K562 (cell line): ENCODE measurements around the gene SMIM3. TPM values are rescaled to one million over a fixed set of nuclear protein-coding genes. Genes with fewer than 3 reads are reported as not detected.

Source experiments
- CHCHD3 ChIP-seq: fragments of 250-450 bp; sonication (Bioruptor Pico); IDR thresholded peaks from 2 replicates; pipeline ENCODE4 v2.1.2; 2022; ENCODE audit warnings: mild to moderate bottlenecking
- CTBP1 ChIP-seq: fragments of 450-650 bp; IDR thresholded peaks from 2 replicates; pipeline ENCODE4 v1.6.1; 2016; ENCODE audit warnings: borderline replicate concordance
- EGR1 ChIP-seq: fragments of 450-650 bp; conservative IDR thresholded peaks from 2 replicates; pipeline ENCODE4 v1.6.1; 2017; ENCODE audit warnings: mild to moderate bottlenecking
- HOXB6 ChIP-seq: fragments of 250-450 bp; sonication (Bioruptor Pico); IDR thresholded peaks from 2 replicates; pipeline ENCODE4 v1.5.1; 2022; ENCODE audit warnings: mild to moderate bottlenecking, borderline replicate concordance
- NFE2L1 ChIP-seq: fragments of 450-650 bp; IDR thresholded peaks from 2 replicates; pipeline ENCODE4 v1.6.1; 2016; ENCODE audit warnings: missing genetic modification characterization, low read depth, mild to moderate bottlenecking, missing compliant biosample characterization, moderate library complexity, borderline replicate concordance
- NR2C1 ChIP-seq, 2 experiments: fragments of 450-650 bp; IDR thresholded peaks; 2 replicates each; pipeline ENCODE4 v1.6.1; 2017; ENCODE audit warnings: mild to moderate bottlenecking in 2 of 2, antibody characterized with exemption in 1 of 2, inconsistent platforms in 1 of 2, missing compliant biosample characterization in 1 of 2, missing genetic modification characterization in 1 of 2
- NR2F6 ChIP-seq: fragments of 450-650 bp; formaldehyde crosslinking; IDR thresholded peaks from 2 replicates; pipeline ENCODE4 v1.4.0; 2020; ENCODE audit warnings: mild to moderate bottlenecking
- NRF1 ChIP-seq, 2 experiments: fragments of 450-650 bp; IDR thresholded peaks in 1 of 2; conservative IDR thresholded peaks in 1 of 2; 2 replicates each; pipeline ENCODE4 v1.6.1; 2014; ENCODE audit warnings: mild to moderate bottlenecking in 2 of 2
- RBFOX2 ChIP-seq: fragments of 200-400 bp; formaldehyde crosslinking; IDR thresholded peaks from 2 replicates; pipeline ENCODE4 v1.6.1; 2017; ENCODE audit warnings: low read depth, mild to moderate bottlenecking, low read length, moderate library complexity
- RBM39 ChIP-seq: fragments of 200-400 bp; formaldehyde crosslinking; optimal IDR thresholded peaks from 2 replicates; pipeline ENCODE3; 2018; ENCODE audit warnings: low read depth, low read length
- TAF7 ChIP-seq: fragments of 450-650 bp; IDR thresholded peaks from 2 replicates; pipeline ENCODE4 v1.6.1; 2016; ENCODE audit warnings: missing genetic modification characterization, missing compliant biosample characterization
- TCF7L2 ChIP-seq: fragments of 150-350 bp; IDR thresholded peaks from 2 replicates; pipeline ENCODE4 v1.6.1; 2016; ENCODE audit warnings: low read depth, mild to moderate bottlenecking, low read length, moderate library complexity
- ZBTB8A ChIP-seq: fragments of 450-650 bp; IDR thresholded peaks from 2 replicates; pipeline ENCODE4 v1.6.1; 2018; ENCODE audit warnings: mild to moderate bottlenecking, moderate library complexity; ENCODE audit not compliant: partially characterized antibody
- ZNF143 ChIP-seq: sonication (generic); formaldehyde crosslinking; IDR thresholded peaks from 2 replicates; pipeline ENCODE4 v1.9.0; 2022; ENCODE audit warnings: mild to moderate bottlenecking, missing genetic modification reagents
- ZNF146 ChIP-seq: IDR thresholded peaks from one replicate; pipeline ENCODE4 v1.6.1; 2018; ENCODE audit warnings: missing compliant biosample characterization; ENCODE audit not compliant: unreplicated experiment
- ZNF224 ChIP-seq: sonication (generic); formaldehyde crosslinking; IDR thresholded peaks from 2 replicates; pipeline ENCODE4 v1.8.0; 2022; ENCODE audit warnings: mild to moderate bottlenecking, missing genetic modification reagents
- ZNF830 ChIP-seq: fragments of 250-450 bp; sonication (Bioruptor Pico); IDR thresholded peaks from 2 replicates; pipeline ENCODE4 v1.5.0; 2021; ENCODE audit warnings: mild to moderate bottlenecking
- polyA plus RNA-seq, 8 experiments: library from polyadenylated mRNA; depleted of rRNA in 4 of 8; stranded (reverse) in 5 of 8; unstranded in 3 of 8; fragments of >200 nt; fragmentation: Nextera tagmentation in 2 of 8; fragmentation: Illumina TruSeq in 1 of 8; extraction: Ambion mirVana in 2 of 8; extraction: Trizol in 1 of 8; gene quantifications; 2 replicates each; pipeline versions ENCODE4 v1.2.1 to v1.2.3, GENCODE V29; 2011 to 2014; ENCODE audit warnings: inconsistent platforms in 1 of 8, missing spikeins in 1 of 8
- total RNA-seq, 7 experiments: library from RNA; depleted of rRNA in 6 of 7; stranded (reverse); fragments of >200 nt in 6 of 7; fragmentation: Illumina TruSeq in 2 of 7; extraction: Trizol in 2 of 7; gene quantifications; 2 replicates each; pipeline versions ENCODE4 v1.2.1 to v1.2.3, GENCODE V29; 2011 to 2021; ENCODE audit warnings: low replicate concordance in 1 of 7
- TF ChIP-seq, protein P1 (sequence below): fragments of 450-650 bp; IDR thresholded peaks from 2 replicates; pipeline ENCODE4 v1.6.1; 2016; ENCODE audit warnings: missing biosample characterization, missing genetic modification characterization
- TF ChIP-seq, protein P2 (sequence below): sonication (generic); formaldehyde crosslinking; IDR thresholded peaks from 2 replicates; pipeline ENCODE4 v1.8.0; 2022; ENCODE audit warnings: mild to moderate bottlenecking, missing genetic modification reagents, borderline replicate concordance
- TF ChIP-seq, protein P3 (sequence below): sonication (generic); formaldehyde crosslinking; IDR thresholded peaks from 2 replicates; pipeline ENCODE4 v1.8.0; 2022; ENCODE audit warnings: mild to moderate bottlenecking, missing genetic modification reagents

The SMIM3 gene
- total and polyA plus RNA-seq, 9 of the 15 experiments (the other 6 are each of a cell fraction or from before 2014, with no cell fraction given): 4.1 to 27.7 (median 13.6) TPM

DNA sequence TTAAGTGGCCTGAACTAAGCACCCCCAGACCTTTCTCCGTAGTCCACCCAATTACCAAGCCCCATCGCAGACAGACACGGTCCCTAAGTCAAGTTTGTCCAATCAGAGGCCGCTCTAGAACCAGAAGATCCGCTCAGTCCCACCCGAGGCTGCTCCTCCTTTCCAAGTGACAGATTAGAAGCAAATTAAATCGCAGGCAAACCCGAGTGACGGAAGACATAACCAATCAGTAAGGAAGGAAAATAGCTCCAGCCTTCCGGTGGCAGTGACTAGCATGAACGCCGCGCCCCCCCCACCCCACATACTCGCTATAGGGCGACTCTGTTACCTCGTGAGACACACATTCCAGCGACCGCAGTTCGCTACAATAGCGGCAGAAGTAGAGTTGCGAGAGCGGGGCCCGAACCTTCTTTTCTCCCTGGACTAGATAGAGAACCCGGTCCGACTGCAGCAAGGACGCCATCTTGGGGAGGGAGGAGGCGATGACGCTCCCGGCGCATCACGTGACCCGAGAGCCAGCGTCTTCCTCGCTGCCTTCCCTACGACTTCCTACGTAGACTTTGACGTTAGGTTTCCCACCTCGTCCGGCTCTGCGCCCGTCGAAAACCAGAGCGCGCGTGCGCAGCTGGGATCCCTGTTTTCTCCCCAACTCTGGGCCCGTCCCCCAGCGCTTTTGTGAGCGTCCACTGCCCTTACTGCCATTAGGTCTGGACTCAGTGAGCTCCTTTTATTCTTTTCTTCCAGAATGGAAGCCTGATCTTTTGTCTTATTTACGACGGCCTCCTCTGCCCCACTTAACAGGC lies 19.8 kb upstream of the SMIM3 start, which contains the start of gene DCTN4 (continued):
- TF ChIP-seq NRF1 (conservative IDR thresholded peaks at IDR 0.05 in 1 of 2, IDR thresholded peaks at IDR 0.05 in 1 of 2): peak; percentile 94 to 95
- TF ChIP-seq, protein P1, sequence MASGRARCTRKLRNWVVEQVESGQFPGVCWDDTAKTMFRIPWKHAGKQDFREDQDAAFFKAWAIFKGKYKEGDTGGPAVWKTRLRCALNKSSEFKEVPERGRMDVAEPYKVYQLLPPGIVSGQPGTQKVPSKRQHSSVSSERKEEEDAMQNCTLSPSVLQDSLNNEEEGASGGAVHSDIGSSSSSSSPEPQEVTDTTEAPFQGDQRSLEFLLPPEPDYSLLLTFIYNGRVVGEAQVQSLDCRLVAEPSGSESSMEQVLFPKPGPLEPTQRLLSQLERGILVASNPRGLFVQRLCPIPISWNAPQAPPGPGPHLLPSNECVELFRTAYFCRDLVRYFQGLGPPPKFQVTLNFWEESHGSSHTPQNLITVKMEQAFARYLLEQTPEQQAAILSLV (tag): no peak
- TF ChIP-seq, protein P2, sequence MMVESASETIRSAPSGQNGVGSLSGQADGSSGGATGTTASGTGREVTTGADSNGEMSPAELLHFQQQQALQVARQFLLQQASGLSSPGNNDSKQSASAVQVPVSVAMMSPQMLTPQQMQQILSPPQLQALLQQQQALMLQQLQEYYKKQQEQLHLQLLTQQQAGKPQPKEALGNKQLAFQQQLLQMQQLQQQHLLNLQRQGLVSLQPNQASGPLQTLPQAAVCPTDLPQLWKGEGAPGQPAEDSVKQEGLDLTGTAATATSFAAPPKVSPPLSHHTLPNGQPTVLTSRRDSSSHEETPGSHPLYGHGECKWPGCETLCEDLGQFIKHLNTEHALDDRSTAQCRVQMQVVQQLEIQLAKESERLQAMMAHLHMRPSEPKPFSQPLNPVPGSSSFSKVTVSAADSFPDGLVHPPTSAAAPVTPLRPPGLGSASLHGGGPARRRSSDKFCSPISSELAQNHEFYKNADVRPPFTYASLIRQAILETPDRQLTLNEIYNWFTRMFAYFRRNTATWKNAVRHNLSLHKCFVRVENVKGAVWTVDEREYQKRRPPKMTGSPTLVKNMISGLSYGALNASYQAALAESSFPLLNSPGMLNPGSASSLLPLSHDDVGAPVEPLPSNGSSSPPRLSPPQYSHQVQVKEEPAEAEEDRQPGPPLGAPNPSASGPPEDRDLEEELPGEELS (CRISPR knock-in tag): 0 out of 2 replicates have a peak, but pooled peaks have one; percentile 9
- peak; percentile 21; the same call in 1 of the 2 replicates for TF ChIP-seq HOXB6
- TF ChIP-seq NR2F6 (CRISPR knock-in tag): no peak
- TF ChIP-seq, protein P3, sequence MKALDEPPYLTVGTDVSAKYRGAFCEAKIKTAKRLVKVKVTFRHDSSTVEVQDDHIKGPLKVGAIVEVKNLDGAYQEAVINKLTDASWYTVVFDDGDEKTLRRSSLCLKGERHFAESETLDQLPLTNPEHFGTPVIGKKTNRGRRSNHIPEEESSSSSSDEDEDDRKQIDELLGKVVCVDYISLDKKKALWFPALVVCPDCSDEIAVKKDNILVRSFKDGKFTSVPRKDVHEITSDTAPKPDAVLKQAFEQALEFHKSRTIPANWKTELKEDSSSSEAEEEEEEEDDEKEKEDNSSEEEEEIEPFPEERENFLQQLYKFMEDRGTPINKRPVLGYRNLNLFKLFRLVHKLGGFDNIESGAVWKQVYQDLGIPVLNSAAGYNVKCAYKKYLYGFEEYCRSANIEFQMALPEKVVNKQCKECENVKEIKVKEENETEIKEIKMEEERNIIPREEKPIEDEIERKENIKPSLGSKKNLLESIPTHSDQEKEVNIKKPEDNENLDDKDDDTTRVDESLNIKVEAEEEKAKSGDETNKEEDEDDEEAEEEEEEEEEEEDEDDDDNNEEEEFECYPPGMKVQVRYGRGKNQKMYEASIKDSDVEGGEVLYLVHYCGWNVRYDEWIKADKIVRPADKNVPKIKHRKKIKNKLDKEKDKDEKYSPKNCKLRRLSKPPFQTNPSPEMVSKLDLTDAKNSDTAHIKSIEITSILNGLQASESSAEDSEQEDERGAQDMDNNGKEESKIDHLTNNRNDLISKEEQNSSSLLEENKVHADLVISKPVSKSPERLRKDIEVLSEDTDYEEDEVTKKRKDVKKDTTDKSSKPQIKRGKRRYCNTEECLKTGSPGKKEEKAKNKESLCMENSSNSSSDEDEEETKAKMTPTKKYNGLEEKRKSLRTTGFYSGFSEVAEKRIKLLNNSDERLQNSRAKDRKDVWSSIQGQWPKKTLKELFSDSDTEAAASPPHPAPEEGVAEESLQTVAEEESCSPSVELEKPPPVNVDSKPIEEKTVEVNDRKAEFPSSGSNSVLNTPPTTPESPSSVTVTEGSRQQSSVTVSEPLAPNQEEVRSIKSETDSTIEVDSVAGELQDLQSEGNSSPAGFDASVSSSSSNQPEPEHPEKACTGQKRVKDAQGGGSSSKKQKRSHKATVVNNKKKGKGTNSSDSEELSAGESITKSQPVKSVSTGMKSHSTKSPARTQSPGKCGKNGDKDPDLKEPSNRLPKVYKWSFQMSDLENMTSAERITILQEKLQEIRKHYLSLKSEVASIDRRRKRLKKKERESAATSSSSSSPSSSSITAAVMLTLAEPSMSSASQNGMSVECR (CRISPR knock-in tag): peak; percentile 46; the same call in 1 of the 2 replicates
- TF ChIP-seq EGR1: no peak; the same call in 1 of the 2 replicates
- peak; percentile 66; the same call in 1 of the 2 replicates for TF ChIP-seq NR2C1 (IDR thresholded peaks at IDR 0.05)
- TF ChIP-seq NR2C1 (tag; IDR thresholded peaks at IDR 0.05): no peak
- no peak for TF ChIP-seq ZBTB8A
- no peak for TF ChIP-seq ZNF146
- TF ChIP-seq ZNF143 (CRISPR knock-in tag): no peak
- TF ChIP-seq CTBP1: 0 out of 2 replicates have a peak, but pooled peaks have one; percentile 61
- peak; percentile 98 for TF ChIP-seq TAF7
- no peak for TF ChIP-seq CHCHD3 (CRISPR knock-in tag)
- TF ChIP-seq RBM39: no peak
- no peak for TF ChIP-seq ZNF830 (CRISPR knock-in tag)
- TF ChIP-seq ZNF224 (CRISPR knock-in tag): no peak
- no peak for TF ChIP-seq TCF7L2
- TF ChIP-seq NFE2L1 (tag): no peak
- peak; percentile 82 for TF ChIP-seq RBFOX2
